Liver (tissue), 9 donors: Measurements from ENCODE around the gene YTHDC1. TPM values are rescaled to one million over a fixed set of nuclear protein-coding genes. Genes with fewer than 3 reads are reported as not detected.
"Not testable (repeated sequence)": the region's sequence is repeated elsewhere in the genome, so short reads cannot be mapped to it uniquely, and the experiment has no call there.

Source experiments
- DNase-seq: peaks from one replicate; pipeline ENCODE4 v3.0.0-alpha.2; 2017; ENCODE audit warnings: low spot score
- H3K27ac ChIP-seq, 2 donors: one replicate each; pipeline ENCODE4 v1.7.0; 2013; ENCODE audit warnings: inconsistent platforms in 2 of 2, low read length in 2 of 2, control low read depth in 1 of 2, low read depth in 1 of 2, mild to moderate bottlenecking in 1 of 2
- H3K27me3 ChIP-seq, 4 donors: one replicate each; pipeline versions ENCODE4 v1.6.1 to v1.7.0; 2013; ENCODE audit warnings: low read length in 3 of 4, inconsistent platforms in 1 of 4, mild to moderate bottlenecking in 1 of 4, moderate library complexity in 1 of 4; ENCODE audit not compliant: control insufficient read depth in 4 of 4, insufficient read depth in 4 of 4
- H3K36me3 ChIP-seq, 4 donors: one replicate each; pipeline versions ENCODE4 v1.6.1 to v1.7.0; 2013; ENCODE audit warnings: low read length in 3 of 4, mild to moderate bottlenecking in 3 of 4, low read depth in 1 of 4, moderate library complexity in 1 of 4; ENCODE audit not compliant: control insufficient read depth in 4 of 4, insufficient read depth in 3 of 4
- H3K4me1 ChIP-seq, 4 donors: one replicate each; pipeline versions ENCODE4 v1.6.1 to v1.7.0; 2013; ENCODE audit warnings: low read length in 3 of 4, mild to moderate bottlenecking in 3 of 4, moderate library complexity in 1 of 4; ENCODE audit not compliant: control insufficient read depth in 4 of 4, insufficient read depth in 4 of 4
- H3K4me3 ChIP-seq, 3 donors: one replicate each; pipeline versions ENCODE4 v1.6.1 to v1.7.0; 2013; ENCODE audit warnings: low read length in 3 of 3, control low read depth in 1 of 3, low read depth in 1 of 3, mild to moderate bottlenecking in 1 of 3
- H3K9ac ChIP-seq, 2 donors: one replicate each; pipeline ENCODE4 v1.7.0; 2013; ENCODE audit warnings: low read length in 2 of 2, mild to moderate bottlenecking in 2 of 2, moderate library complexity in 2 of 2, control low read depth in 1 of 2, low read depth in 1 of 2
- H3K9me3 ChIP-seq, 4 donors: one replicate each; pipeline versions ENCODE4 v1.6.1 to v1.7.0; 2013; ENCODE audit warnings: low read length in 3 of 4; ENCODE audit not compliant: control insufficient read depth in 4 of 4
- ATF3 ChIP-seq: IDR thresholded peaks from 2 replicates; pipeline ENCODE4 v1.6.1; 2016; ENCODE audit warnings: antibody characterized with exemption
- EGR1 ChIP-seq, 2 donors: IDR thresholded peaks; 2 replicates each; pipeline ENCODE4 v1.6.1; 2016 to 2018; ENCODE audit warnings: antibody characterized with exemption in 2 of 2, low read depth in 2 of 2
- FOXA1 ChIP-seq: IDR thresholded peaks from 2 replicates; pipeline ENCODE4 v1.6.1; 2016; ENCODE audit warnings: antibody characterized with exemption
- FOXA2 ChIP-seq: IDR thresholded peaks from 2 replicates; pipeline ENCODE4 v1.6.1; 2016; ENCODE audit warnings: antibody characterized with exemption
- GABPA ChIP-seq, 2 donors: IDR thresholded peaks in 1 of 2; conservative IDR thresholded peaks in 1 of 2; 2 replicates each; pipeline ENCODE4 v1.6.1; 2016; ENCODE audit warnings: antibody characterized with exemption in 2 of 2, mild to moderate bottlenecking in 1 of 2, moderate library complexity in 1 of 2
- HNF4A ChIP-seq, 2 donors: conservative IDR thresholded peaks; 2 replicates each; pipeline ENCODE4 v1.6.1; 2016; ENCODE audit warnings: antibody characterized with exemption in 2 of 2, mild to moderate bottlenecking in 2 of 2
- HNF4G ChIP-seq: IDR thresholded peaks from 2 replicates; pipeline ENCODE4 v1.6.1; 2016; ENCODE audit warnings: antibody characterized with exemption
- JUND ChIP-seq, 2 donors: IDR thresholded peaks; 2 replicates each; pipeline ENCODE4 v1.6.1; 2016; ENCODE audit warnings: antibody characterized with exemption in 2 of 2
- MAX ChIP-seq: IDR thresholded peaks from 2 replicates; pipeline ENCODE4 v1.6.1; 2016; ENCODE audit warnings: antibody characterized with exemption
- NR2F2 ChIP-seq: IDR thresholded peaks from 2 replicates; pipeline ENCODE4 v1.6.1; 2016; ENCODE audit warnings: antibody characterized with exemption
- RAD21 ChIP-seq, 2 donors: IDR thresholded peaks; 2 replicates each; pipeline ENCODE4 v1.6.1; 2016; ENCODE audit warnings: antibody characterized with exemption in 2 of 2, mild to moderate bottlenecking in 2 of 2
- TAF1 ChIP-seq: conservative IDR thresholded peaks from 2 replicates; pipeline ENCODE4 v1.6.1; 2016; ENCODE audit warnings: antibody characterized with exemption, mild to moderate bottlenecking
- YY1 ChIP-seq: IDR thresholded peaks from 2 replicates; pipeline ENCODE4 v1.6.1; 2016; ENCODE audit warnings: antibody characterized with exemption, mild to moderate bottlenecking
- WGBS: extraction: QIAGEN DNeasy Blood & Tissue Kit; methylation state at CpG from one replicate; pipeline ENCODE4 v1.1.7; 2013; 5-methylcytosine and 5-hydroxymethylcytosine counted together
- polyA plus RNA-seq, 2 donors: library from polyadenylated mRNA; stranded (reverse) in 1 of 2; unstranded in 1 of 2; fragments of 200-250 nt in 1 of 2; fragments of >200 nt in 1 of 2; fragmentation: Nextera tagmentation in 1 of 2; extraction: Ambion mirVana in 1 of 2; gene quantifications; one replicate each; pipeline versions ENCODE4 v1.2.1 to v1.2.3, GENCODE V29; 2013 to 2015
- total RNA-seq, 2 donors: library from RNA; depleted of rRNA; stranded (reverse); fragments of >200 nt; gene quantifications; one replicate each; pipeline ENCODE4 v1.2.3, GENCODE V29; 2014
- TF ChIP-seq, protein P1 (sequence below): fragments of 150-350 bp; IDR thresholded peaks from 2 replicates; pipeline ENCODE4 v1.5.1; 2017; ENCODE audit warnings: improper control_type of control experiment, low read depth, low read length; ENCODE audit not compliant: missing input control
- TF ChIP-seq, protein P2 (sequence below): IDR thresholded peaks from 2 replicates; pipeline ENCODE4 v1.6.1; 2016; ENCODE audit warnings: antibody characterized with exemption
- TF ChIP-seq, protein P3 (sequence below): IDR thresholded peaks from 2 replicates; pipeline ENCODE4 v1.6.1; 2016; ENCODE audit warnings: antibody characterized with exemption, mild to moderate bottlenecking
- donor health status: healthy.
- donor health status: healthy.
- donor health status: healthy.
- donor health status: healthy.
- donor health status: healthy.

The YTHDC1 gene
- total and polyA plus RNA-seq, 4 donors = 15.5 to 30.3 (median 22.9) TPM

DNA sequence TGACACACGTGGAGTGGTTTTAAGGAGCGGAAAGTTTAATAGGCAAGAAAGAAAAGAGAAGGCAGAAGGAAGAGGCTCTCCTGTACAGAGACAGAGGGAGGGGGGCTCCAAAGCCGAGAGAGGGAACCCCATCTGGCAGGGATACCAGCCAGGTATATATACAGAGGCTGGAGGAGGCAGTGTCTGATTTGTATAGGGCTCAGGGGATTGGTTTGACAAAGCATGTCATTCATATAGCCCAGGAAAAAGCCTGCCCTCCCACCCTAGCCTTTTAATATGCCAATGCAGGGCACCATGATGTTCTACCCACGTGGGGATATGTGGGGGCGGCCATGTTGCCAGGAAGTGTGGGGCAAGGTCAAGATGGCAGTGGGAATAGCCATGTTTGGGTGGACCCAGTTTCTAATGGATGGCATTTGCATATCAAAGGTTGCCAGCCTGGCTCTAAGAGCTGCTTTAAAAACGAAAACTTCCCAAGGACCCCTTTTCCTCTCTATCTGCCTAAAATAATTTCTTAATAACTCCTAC is 39.6 kb upstream of the YTHDC1 start:
- not testable (repeated sequence) for H3K9me3 ChIP-seq, H3K27ac ChIP-seq, H3K4me3 ChIP-seq, H3K36me3 ChIP-seq, H3K27me3 ChIP-seq, H3K9ac ChIP-seq, H3K4me1 ChIP-seq, DNase-seq
- 75% methylated on average over 6 of the region's 6 CpGs for WGBS

GRCh38 chr4:68388347-68388865 is 38.5 kb upstream of the YTHDC1 start:
- TF ChIP-seq EGR1 (IDR thresholded peaks at IDR 0.05; ENCODE audit: low read depth in 2 of 2) = no peak
- no peak for TF ChIP-seq NR2F2
- TF ChIP-seq RAD21 (IDR thresholded peaks at IDR 0.05) = no peak
- TF ChIP-seq TAF1 = no peak
- TF ChIP-seq MAX = no peak
- TF ChIP-seq, protein P1, sequence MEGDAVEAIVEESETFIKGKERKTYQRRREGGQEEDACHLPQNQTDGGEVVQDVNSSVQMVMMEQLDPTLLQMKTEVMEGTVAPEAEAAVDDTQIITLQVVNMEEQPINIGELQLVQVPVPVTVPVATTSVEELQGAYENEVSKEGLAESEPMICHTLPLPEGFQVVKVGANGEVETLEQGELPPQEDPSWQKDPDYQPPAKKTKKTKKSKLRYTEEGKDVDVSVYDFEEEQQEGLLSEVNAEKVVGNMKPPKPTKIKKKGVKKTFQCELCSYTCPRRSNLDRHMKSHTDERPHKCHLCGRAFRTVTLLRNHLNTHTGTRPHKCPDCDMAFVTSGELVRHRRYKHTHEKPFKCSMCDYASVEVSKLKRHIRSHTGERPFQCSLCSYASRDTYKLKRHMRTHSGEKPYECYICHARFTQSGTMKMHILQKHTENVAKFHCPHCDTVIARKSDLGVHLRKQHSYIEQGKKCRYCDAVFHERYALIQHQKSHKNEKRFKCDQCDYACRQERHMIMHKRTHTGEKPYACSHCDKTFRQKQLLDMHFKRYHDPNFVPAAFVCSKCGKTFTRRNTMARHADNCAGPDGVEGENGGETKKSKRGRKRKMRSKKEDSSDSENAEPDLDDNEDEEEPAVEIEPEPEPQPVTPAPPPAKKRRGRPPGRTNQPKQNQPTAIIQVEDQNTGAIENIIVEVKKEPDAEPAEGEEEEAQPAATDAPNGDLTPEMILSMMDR = no peak
- TF ChIP-seq, protein P2, sequence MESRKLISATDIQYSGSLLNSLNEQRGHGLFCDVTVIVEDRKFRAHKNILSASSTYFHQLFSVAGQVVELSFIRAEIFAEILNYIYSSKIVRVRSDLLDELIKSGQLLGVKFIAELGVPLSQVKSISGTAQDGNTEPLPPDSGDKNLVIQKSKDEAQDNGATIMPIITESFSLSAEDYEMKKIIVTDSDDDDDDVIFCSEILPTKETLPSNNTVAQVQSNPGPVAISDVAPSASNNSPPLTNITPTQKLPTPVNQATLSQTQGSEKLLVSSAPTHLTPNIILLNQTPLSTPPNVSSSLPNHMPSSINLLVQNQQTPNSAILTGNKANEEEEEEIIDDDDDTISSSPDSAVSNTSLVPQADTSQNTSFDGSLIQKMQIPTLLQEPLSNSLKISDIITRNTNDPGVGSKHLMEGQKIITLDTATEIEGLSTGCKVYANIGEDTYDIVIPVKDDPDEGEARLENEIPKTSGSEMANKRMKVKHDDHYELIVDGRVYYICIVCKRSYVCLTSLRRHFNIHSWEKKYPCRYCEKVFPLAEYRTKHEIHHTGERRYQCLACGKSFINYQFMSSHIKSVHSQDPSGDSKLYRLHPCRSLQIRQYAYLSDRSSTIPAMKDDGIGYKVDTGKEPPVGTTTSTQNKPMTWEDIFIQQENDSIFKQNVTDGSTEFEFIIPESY = no peak
- TF ChIP-seq HNF4G = no peak
- no peak for TF ChIP-seq JUND (IDR thresholded peaks at IDR 0.05)
- no peak for TF ChIP-seq GABPA (IDR thresholded peaks at IDR 0.05 in 1 of 2, conservative IDR thresholded peaks at IDR 0.05 in 1 of 2)
- TF ChIP-seq YY1 = no peak
- no peak for TF ChIP-seq ATF3
- no peak for TF ChIP-seq FOXA1
- TF ChIP-seq FOXA2 = no peak
- Histone ChIP-seq H3K27me3 (no peaks in the 10 kb centered on the region), H3K9me3 (no peaks in the 10 kb centered on the region), H3K36me3 (no peaks in the 10 kb centered on the region), H3K27ac (no peak overlapping the region), H3K4me3 (no peak overlapping the region), H3K9ac (no peak overlapping the region), H3K4me1 (no peaks in the 10 kb centered on the region)
- 71% methylated on average over 4 of the region's 4 CpGs for WGBS
- DNase-seq = no peak

GRCh38 chr4:68385267-68385666 is 35.4 kb upstream of the YTHDC1 start:
- H3K27ac ChIP-seq = no peak overlapping the region
- WGBS = 92% methylated on average over 2 of the region's 2 CpGs
- H3K27me3 ChIP-seq = no peaks in the 10 kb centered on the region
- TF ChIP-seq HNF4G = no peak
- no peak for TF ChIP-seq NR2F2
- TF ChIP-seq, protein P3, sequence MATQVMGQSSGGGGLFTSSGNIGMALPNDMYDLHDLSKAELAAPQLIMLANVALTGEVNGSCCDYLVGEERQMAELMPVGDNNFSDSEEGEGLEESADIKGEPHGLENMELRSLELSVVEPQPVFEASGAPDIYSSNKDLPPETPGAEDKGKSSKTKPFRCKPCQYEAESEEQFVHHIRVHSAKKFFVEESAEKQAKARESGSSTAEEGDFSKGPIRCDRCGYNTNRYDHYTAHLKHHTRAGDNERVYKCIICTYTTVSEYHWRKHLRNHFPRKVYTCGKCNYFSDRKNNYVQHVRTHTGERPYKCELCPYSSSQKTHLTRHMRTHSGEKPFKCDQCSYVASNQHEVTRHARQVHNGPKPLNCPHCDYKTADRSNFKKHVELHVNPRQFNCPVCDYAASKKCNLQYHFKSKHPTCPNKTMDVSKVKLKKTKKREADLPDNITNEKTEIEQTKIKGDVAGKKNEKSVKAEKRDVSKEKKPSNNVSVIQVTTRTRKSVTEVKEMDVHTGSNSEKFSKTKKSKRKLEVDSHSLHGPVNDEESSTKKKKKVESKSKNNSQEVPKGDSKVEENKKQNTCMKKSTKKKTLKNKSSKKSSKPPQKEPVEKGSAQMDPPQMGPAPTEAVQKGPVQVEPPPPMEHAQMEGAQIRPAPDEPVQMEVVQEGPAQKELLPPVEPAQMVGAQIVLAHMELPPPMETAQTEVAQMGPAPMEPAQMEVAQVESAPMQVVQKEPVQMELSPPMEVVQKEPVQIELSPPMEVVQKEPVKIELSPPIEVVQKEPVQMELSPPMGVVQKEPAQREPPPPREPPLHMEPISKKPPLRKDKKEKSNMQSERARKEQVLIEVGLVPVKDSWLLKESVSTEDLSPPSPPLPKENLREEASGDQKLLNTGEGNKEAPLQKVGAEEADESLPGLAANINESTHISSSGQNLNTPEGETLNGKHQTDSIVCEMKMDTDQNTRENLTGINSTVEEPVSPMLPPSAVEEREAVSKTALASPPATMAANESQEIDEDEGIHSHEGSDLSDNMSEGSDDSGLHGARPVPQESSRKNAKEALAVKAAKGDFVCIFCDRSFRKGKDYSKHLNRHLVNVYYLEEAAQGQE = no peak
- TF ChIP-seq, protein P1 = no peak
- TF ChIP-seq MAX = no peak
- TF ChIP-seq JUND (IDR thresholded peaks at IDR 0.05) = no peak
- TF ChIP-seq GABPA (IDR thresholded peaks at IDR 0.05 in 1 of 2, conservative IDR thresholded peaks at IDR 0.05 in 1 of 2) = no peak
- no peak for TF ChIP-seq RAD21 (IDR thresholded peaks at IDR 0.05)
- TF ChIP-seq HNF4A (conservative IDR thresholded peaks at IDR 0.05) = no peak

More at GRCh38 chr4:68385267-68385666, 35.4 kb upstream of the YTHDC1 start:
- no peaks in the 10 kb centered on the region for H3K36me3 ChIP-seq
- no peak overlapping the region for H3K4me3 ChIP-seq
- no peaks in the 10 kb centered on the region for H3K4me1 ChIP-seq
- H3K9me3 ChIP-seq = no peaks in the 10 kb centered on the region
- DNase-seq = no peak
- no peak overlapping the region for H3K9ac ChIP-seq
